ENCODE measurements around the gene RPH3AL. TPM values are rescaled to one million over a fixed set of nuclear protein-coding genes. Genes with fewer than 3 reads are reported as not detected.

Gene RPH3AL
- total and polyA plus RNA-seq, 8 donors = 43.4 to 89.1 (median 56.0) TPM

DNA sequence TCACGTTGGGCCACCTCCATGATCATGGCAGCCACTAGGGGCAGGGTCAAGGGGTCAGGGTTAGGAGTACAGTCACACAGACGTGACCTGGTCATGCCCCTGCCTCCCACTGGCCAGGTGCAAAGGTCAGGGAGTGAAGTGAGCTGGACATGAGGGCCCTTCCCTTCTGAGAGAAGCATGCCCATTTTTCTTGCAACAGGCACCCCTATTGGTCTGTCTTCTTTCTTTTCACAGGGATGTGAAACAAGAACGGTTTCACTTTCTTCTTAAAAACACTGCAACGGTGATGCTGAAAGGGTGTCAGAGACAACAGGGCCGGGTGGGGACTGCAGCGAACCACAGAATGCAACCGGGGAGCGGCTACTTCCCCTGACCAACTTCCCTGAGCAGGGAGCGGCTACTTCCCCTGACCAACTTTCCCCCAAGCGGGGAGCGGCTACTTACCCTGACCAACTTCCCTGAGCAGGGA is 119.1 kb downstream of the RPH3AL start:
- no peak for TF ChIP-seq CTCF (IDR thresholded peaks at IDR 0.05)
- no peaks in the 10 kb centered on the region for H3K4me1 ChIP-seq
- H3K9me3 ChIP-seq = no peaks in the 10 kb centered on the region
- no peaks in the 10 kb centered on the region for H3K27me3 ChIP-seq
- ATAC-seq (peak in 1 of 4 donors; percentile 4), FAIRE-seq (no peak), DNase-seq (peak in 5 of 6 donors; percentile 1 to 55 (median 15))
- H3K36me3 ChIP-seq = peaks cover 0 to 11% (median 5%) of the 10 kb centered on the region in 3 donors
- no peak overlapping the region for H3K27ac ChIP-seq
- intact Hi-C loops (cut with DNase I) = no loop called here
- WGBS, 2 donors = 78 to 86% methylated on average over 11 of the region's 11 CpGs
- H3K4me3 ChIP-seq = no peak overlapping the region

GRCh38 chr17:231966-232807 is 120.4 kb downstream of the RPH3AL start:
- H3K9me3 ChIP-seq = no peaks in the 10 kb centered on the region
- H3K27ac ChIP-seq = no peak overlapping the region
- intact Hi-C loops (cut with DNase I) = no loop called here
- DNase-seq (peak in 5 of 6 donors; percentile 1 to 45 (median 17)), FAIRE-seq (no peak), ATAC-seq (peak in 2 of 4 donors; percentile 6 to 27)
- WGBS, 2 donors = 80 to 81% methylated on average over 24 of the region's 24 CpGs
- H3K27me3 ChIP-seq = no peaks in the 10 kb centered on the region
- TF ChIP-seq CTCF (IDR thresholded peaks at IDR 0.05) = no peak
- no peak overlapping the region for H3K4me3 ChIP-seq
- no peaks in the 10 kb centered on the region for H3K36me3 ChIP-seq
- no peaks in the 10 kb centered on the region for H3K4me1 ChIP-seq

DNA sequence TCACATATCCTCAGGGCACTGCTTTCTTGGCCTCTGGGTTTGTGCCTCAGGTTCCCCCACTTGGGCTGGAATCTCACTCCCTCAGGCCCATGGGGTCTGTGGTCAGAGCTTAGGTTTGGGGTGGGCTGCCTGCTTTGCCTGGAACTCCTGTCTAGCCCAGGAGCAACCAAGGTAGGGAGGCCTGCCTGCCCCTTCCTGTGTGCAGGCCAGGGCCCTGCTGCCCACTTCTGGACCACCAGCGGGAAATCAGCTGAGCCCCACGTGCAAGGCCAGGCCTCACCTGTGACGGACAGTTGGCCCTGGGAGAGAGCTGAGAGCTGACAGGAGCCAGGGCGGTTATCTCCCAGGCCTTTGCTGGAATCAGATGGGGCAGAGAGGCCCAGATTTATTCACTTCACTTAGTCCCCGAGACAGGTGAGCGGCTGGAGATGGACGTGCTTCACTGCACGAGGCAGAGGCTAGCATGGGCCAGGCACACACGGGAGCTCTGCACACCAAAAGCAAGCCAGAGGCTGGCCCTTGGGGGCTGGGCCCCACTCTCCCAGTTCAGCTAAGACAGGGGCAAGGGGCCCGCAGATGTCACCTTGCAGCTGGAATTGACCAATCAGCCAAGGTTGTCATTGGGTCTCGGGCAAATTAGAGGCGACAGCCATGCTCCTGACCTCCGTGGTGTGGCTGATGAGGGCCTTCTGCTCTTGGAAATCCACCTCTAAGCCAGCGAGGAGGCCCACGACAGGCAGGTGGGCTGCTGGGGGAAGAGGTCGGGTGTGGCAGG is 121.2 kb downstream of the RPH3AL start:
- intact Hi-C loops (cut with DNase I) = no loop called here
- ATAC-seq (no peak), DNase-seq (peak in 5 of 6 donors; percentile 1 to 49 (median 33)), FAIRE-seq (no peak)
- no peak overlapping the region for H3K27ac ChIP-seq
- 83% methylated on average over 16 of the region's 16 CpGs for WGBS, 2 donors
- no peaks in the 10 kb centered on the region for H3K36me3 ChIP-seq
- no peaks in the 10 kb centered on the region for H3K27me3 ChIP-seq
- no peak for TF ChIP-seq CTCF (IDR thresholded peaks at IDR 0.05)
- no peaks in the 10 kb centered on the region for H3K4me1 ChIP-seq
- H3K4me3 ChIP-seq = no peak overlapping the region
- no peaks in the 10 kb centered on the region for H3K9me3 ChIP-seq

GRCh38 chr17:230395-230770 is 122.2 kb downstream of the RPH3AL start:
- no peaks in the 10 kb centered on the region for H3K4me1 ChIP-seq
- WGBS, 2 donors = 89 to 90% methylated on average over 7 of the region's 7 CpGs
- DNase-seq = peak in 3 of 6 donors; percentile 1 to 32 (median 7)
- H3K27ac ChIP-seq = no peak overlapping the region
- ATAC-seq = no peak
- H3K27me3 ChIP-seq = no peaks in the 10 kb centered on the region
- H3K4me3 ChIP-seq = no peak overlapping the region
- no peaks in the 10 kb centered on the region for H3K9me3 ChIP-seq
- intact Hi-C loops (cut with DNase I) = no loop called here
- no peak for FAIRE-seq
- no peak for TF ChIP-seq CTCF (IDR thresholded peaks at IDR 0.05)
- H3K36me3 ChIP-seq = no peaks in the 10 kb centered on the region
